ENCODE results near the gene PAN3. TPM values are rescaled to one million over a fixed set of nuclear protein-coding genes. Genes with fewer than 3 reads are reported as not detected.

Gene PAN3
- total RNA-seq, 1 experiment from 2014 or later = 46.1 TPM

- intact Hi-C loops (cut with micrococcal nuclease; ENCODE audit: unreplicated experiment) = no loop called here
- no peak for DNase-seq (ENCODE audit: low spot score)
- Histone ChIP-seq H3K9me3 (ENCODE audit: low read depth, low read length, poor library complexity, severe bottlenecking) (no peaks in the 10 kb centered on the region), H3K36me3 (ENCODE audit: insufficient read depth, low read length, poor library complexity, severe bottlenecking) (no peaks in the 10 kb centered on the region), H3K27me3 (replicated peaks; ENCODE audit: insufficient read depth, low read depth, low read length, poor library complexity) (no peaks in the 10 kb centered on the region), H3K4me3 (ENCODE audit: low read depth, low read length, poor library complexity, severe bottlenecking) (no peak overlapping the region), H3K4me1 (ENCODE audit: insufficient read depth, low read length, poor library complexity, severe bottlenecking) (peaks cover 19% of the 10 kb centered on the region), H3K27ac (ENCODE audit: low read depth, low read length, poor library complexity, severe bottlenecking) (no peak overlapping the region)
- ChIA-PET CTCF (no interaction called here), POLR2A (ENCODE audit: low non-redundant PET) (no interaction called here)
- TF ChIP-seq CTCF (conservative IDR thresholded peaks at IDR 0.05; ENCODE audit: low read depth, low read length) (no peak), EZH2 (IDR thresholded peaks at IDR 0.05; ENCODE audit: borderline replicate concordance, low read depth, low read length, poor library complexity, severe bottlenecking) (no peak)
- BruUV-seq (replicated peaks) = no TSS peak
Observed at GRCh38 chr13:28163587-28163986, 25.2 kb downstream of the PAN3 start.

GRCh38 chr13:28166257-28166656, 27.9 kb downstream of the PAN3 start:
- intact Hi-C loops (cut with micrococcal nuclease; ENCODE audit: unreplicated experiment) = no loop called here
- BruUV-seq (replicated peaks) = no TSS peak
- Histone ChIP-seq H3K4me3 (ENCODE audit: low read depth, low read length, poor library complexity, severe bottlenecking) (no peak overlapping the region), H3K4me1 (ENCODE audit: insufficient read depth, low read length, poor library complexity, severe bottlenecking) (peaks cover 8% of the 10 kb centered on the region), H3K9me3 (ENCODE audit: low read depth, low read length, poor library complexity, severe bottlenecking) (no peaks in the 10 kb centered on the region), H3K27ac (ENCODE audit: low read depth, low read length, poor library complexity, severe bottlenecking) (no peak overlapping the region), H3K27me3 (replicated peaks; ENCODE audit: insufficient read depth, low read depth, low read length, poor library complexity) (no peaks in the 10 kb centered on the region), H3K36me3 (ENCODE audit: insufficient read depth, low read length, poor library complexity, severe bottlenecking) (no peaks in the 10 kb centered on the region)
- TF ChIP-seq EZH2 (IDR thresholded peaks at IDR 0.05; ENCODE audit: borderline replicate concordance, low read depth, low read length, poor library complexity, severe bottlenecking) (no peak), CTCF (conservative IDR thresholded peaks at IDR 0.05; ENCODE audit: low read depth, low read length) (no peak)
- DNase-seq (ENCODE audit: low spot score) = no peak
- ChIA-PET POLR2A (ENCODE audit: low non-redundant PET) (no interaction called here), CTCF (no interaction called here)

GRCh38 chr13:28171266-28171665, 32.9 kb downstream of the PAN3 start:
- CTCF ChIA-PET = no interaction called here
- intact Hi-C loops (cut with micrococcal nuclease; ENCODE audit: unreplicated experiment) = no loop called here
- Histone ChIP-seq H3K4me3 (ENCODE audit: low read depth, low read length, poor library complexity, severe bottlenecking) (no peak overlapping the region), H3K36me3 (ENCODE audit: insufficient read depth, low read length, poor library complexity, severe bottlenecking) (peaks cover 3% of the 10 kb centered on the region), H3K27ac (ENCODE audit: low read depth, low read length, poor library complexity, severe bottlenecking) (no peak overlapping the region), H3K27me3 (replicated peaks; ENCODE audit: insufficient read depth, low read depth, low read length, poor library complexity) (no peaks in the 10 kb centered on the region), H3K4me1 (ENCODE audit: insufficient read depth, low read length, poor library complexity, severe bottlenecking) (peaks cover 7% of the 10 kb centered on the region), H3K9me3 (ENCODE audit: low read depth, low read length, poor library complexity, severe bottlenecking) (no peaks in the 10 kb centered on the region)
- BruUV-seq (replicated peaks) = no TSS peak
- DNase-seq (ENCODE audit: low spot score) = no peak
- POLR2A ChIA-PET (ENCODE audit: low non-redundant PET) = no interaction called here
- TF ChIP-seq CTCF (conservative IDR thresholded peaks at IDR 0.05; ENCODE audit: low read depth, low read length) (no peak), EZH2 (IDR thresholded peaks at IDR 0.05; ENCODE audit: borderline replicate concordance, low read depth, low read length, poor library complexity, severe bottlenecking) (no peak)
